Measurements from ENCODE around the gene PLCB4.

GRCh38 chr20:9122571-9122970 lies 53.7 kb downstream of the PLCB4 start:
- TF ChIP-seq CTCF (conservative IDR thresholded peaks at IDR 0.05; ENCODE audit: low read length) (no peak), EZH2phosphoT487 (IDR thresholded peaks at IDR 0.05; ENCODE audit: borderline replicate concordance) (no peak)
